Measurements from ENCODE around the gene OR14C36.

The OR14C36 gene

DNA sequence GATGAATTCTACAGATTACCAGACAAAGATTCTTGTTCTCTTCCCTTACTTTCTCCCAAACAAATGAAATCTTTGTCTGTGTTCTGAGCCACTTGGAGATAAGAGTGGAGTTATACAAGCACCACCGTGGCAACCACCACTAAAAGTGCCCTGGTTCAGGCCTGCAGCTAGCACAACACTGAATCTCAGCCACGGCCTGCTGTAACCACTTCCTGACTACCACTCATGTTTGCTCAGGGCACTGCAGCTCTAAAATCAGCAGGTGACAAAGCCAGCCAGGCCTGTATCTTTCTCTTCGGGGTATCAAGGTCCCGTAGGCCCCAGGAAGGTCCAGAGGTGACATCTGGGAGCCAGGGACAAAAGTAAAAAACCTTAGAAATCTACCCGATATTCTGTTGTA is 23.8 kb downstream of the OR14C36 start:
- H3K9ac ChIP-seq (ENCODE audit: low read length) = no peak overlapping the region
- peaks cover 4% of the 10 kb centered on the region for H3K9me3 ChIP-seq (ENCODE audit: control insufficient read depth, low read length)
- no peaks in the 10 kb centered on the region for H3K4me1 ChIP-seq (ENCODE audit: control insufficient read depth, insufficient read depth, low read length)
- DNase-seq (ENCODE audit: low read depth) = no peak
- H3K36me3 ChIP-seq (ENCODE audit: control insufficient read depth, insufficient read depth, low read length, severe bottlenecking) = no peaks in the 10 kb centered on the region
- no peaks in the 10 kb centered on the region for H3K27me3 ChIP-seq (replicated peaks; ENCODE audit: control insufficient read depth, insufficient read depth, low read length)
- H3K4me3 ChIP-seq (ENCODE audit: low read length) = no peak overlapping the region

DNA sequence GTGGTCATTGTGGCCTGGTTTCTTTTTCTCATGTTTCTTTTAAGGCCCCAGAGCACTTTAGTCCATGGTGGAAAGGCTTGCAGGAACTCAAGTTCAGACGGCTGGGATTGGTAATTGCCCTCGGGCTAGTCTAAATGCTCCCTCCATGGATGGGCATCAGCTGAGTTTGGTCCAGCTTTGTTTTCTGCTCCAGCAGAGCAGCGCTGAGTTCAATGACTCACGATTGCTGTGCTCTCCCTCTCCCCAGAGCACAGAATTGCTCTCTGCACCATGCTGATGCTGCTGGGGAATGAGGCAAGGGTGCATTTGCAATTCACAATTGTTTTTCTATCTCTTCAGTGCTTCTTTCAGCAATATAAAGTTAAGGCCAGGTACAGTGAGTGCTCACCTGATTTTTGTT is 25.2 kb downstream of the OR14C36 start:
- Histone ChIP-seq H3K9me3 (ENCODE audit: control insufficient read depth, low read length) (peaks cover 4% of the 10 kb centered on the region), H3K4me3 (ENCODE audit: low read length) (no peak overlapping the region), H3K9ac (ENCODE audit: low read length) (no peak overlapping the region), H3K4me1 (ENCODE audit: control insufficient read depth, insufficient read depth, low read length) (no peaks in the 10 kb centered on the region), H3K36me3 (ENCODE audit: control insufficient read depth, insufficient read depth, low read length, severe bottlenecking) (no peaks in the 10 kb centered on the region), H3K27me3 (replicated peaks; ENCODE audit: control insufficient read depth, insufficient read depth, low read length) (no peaks in the 10 kb centered on the region)
- DNase-seq (ENCODE audit: low read depth) = no peak

- no peak for DNase-seq (ENCODE audit: low read depth)
- H3K9me3 ChIP-seq (ENCODE audit: control insufficient read depth, low read length) = peaks cover 4% of the 10 kb centered on the region
- H3K9ac ChIP-seq (ENCODE audit: low read length) = no peak within 1 kb of the TSS
- no peaks in the 10 kb centered on the region for H3K27me3 ChIP-seq (replicated peaks; ENCODE audit: control insufficient read depth, insufficient read depth, low read length)
- no peaks in the 10 kb centered on the region for H3K36me3 ChIP-seq (ENCODE audit: control insufficient read depth, insufficient read depth, low read length, severe bottlenecking)
- no peaks in the 10 kb centered on the region for H3K4me1 ChIP-seq (ENCODE audit: control insufficient read depth, insufficient read depth, low read length)
- no peak within 1 kb of the TSS for H3K4me3 ChIP-seq (ENCODE audit: low read length)
Observed at GRCh38 chr1:248375446-248375845, 26.9 kb downstream of the OR14C36 start, which contains the start of gene OR2T6. Gene OR2T6 (plus strand): TSS chr1:248375746. CDS start chr1:248387609, 11,863 bp downstream.

DNA sequence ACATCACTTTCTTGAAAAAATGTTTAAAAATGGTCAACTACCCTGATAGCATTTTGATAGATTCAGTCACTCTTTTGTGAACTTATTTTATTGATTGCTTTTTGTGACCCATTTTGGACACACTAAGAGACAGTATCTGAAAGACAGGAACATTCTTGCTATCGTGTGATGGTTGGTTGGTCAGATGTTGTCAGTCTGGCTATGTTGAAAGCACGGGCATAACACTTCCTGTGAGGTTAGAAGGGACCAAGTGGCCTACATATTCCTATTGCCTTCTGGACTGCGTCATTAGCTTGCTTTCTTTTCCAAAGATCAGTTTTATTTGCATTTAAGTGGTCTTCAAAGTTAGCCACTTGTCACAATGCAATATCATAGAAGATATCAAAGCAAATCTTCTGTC is 28.3 kb downstream of the OR14C36 start:
- Histone ChIP-seq H3K36me3 (ENCODE audit: control insufficient read depth, insufficient read depth, low read length, severe bottlenecking) (no peaks in the 10 kb centered on the region), H3K9me3 (ENCODE audit: control insufficient read depth, low read length) (peaks cover 4% of the 10 kb centered on the region), H3K4me1 (ENCODE audit: control insufficient read depth, insufficient read depth, low read length) (no peaks in the 10 kb centered on the region), H3K9ac (ENCODE audit: low read length) (no peak overlapping the region), H3K4me3 (ENCODE audit: low read length) (no peak overlapping the region), H3K27me3 (replicated peaks; ENCODE audit: control insufficient read depth, insufficient read depth, low read length) (no peaks in the 10 kb centered on the region)
- no peak for DNase-seq (ENCODE audit: low read depth)

DNA sequence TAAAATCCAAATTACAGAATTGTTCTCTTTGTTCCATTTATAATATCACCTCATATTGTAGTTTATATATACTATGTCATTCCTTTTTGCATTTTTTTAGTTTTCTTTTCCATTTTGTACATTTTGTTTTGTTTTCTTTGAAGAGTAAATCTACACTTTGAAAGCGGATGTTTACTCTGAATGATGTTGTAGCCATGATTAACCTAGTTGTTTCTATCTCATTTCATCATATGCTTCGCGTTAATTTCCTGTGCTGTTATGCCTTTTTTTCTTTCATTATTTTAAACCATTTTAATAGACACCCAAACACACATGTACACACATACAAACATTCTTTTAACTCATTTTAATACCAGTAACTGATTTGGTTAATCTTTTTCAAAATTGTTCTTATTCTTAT is 32.3 kb downstream of the OR14C36 start:
- Histone ChIP-seq H3K9ac (ENCODE audit: low read length) (no peak overlapping the region), H3K36me3 (ENCODE audit: control insufficient read depth, insufficient read depth, low read length, severe bottlenecking) (no peaks in the 10 kb centered on the region), H3K9me3 (ENCODE audit: control insufficient read depth, low read length) (no peaks in the 10 kb centered on the region), H3K27me3 (replicated peaks; ENCODE audit: control insufficient read depth, insufficient read depth, low read length) (no peaks in the 10 kb centered on the region), H3K4me3 (ENCODE audit: low read length) (no peak overlapping the region), H3K4me1 (ENCODE audit: control insufficient read depth, insufficient read depth, low read length) (no peaks in the 10 kb centered on the region)
- DNase-seq (ENCODE audit: low read depth) = no peak

DNA sequence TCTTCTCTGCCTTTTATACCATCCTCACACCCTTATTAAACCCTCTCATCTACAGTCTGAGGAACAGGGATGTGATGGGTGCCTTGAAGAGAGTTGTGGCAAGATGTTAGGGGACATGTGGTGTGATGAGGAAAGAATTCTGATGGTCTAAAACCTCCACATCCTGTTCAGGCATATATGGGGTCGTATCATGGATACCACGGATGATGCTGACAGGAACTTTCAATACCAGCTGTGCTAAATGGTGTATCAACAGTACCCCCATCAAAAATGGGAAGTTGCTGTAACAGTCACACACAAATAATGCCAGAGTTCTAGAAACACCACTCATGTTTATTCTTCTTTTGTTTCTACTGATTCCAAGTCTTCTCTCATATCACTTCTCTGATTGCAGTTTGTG is 39.9 kb downstream of the OR14C36 start:
- Histone ChIP-seq H3K9me3 (ENCODE audit: control insufficient read depth, low read length) (peaks cover 12% of the 10 kb centered on the region), H3K4me3 (ENCODE audit: low read length) (no peak overlapping the region), H3K4me1 (ENCODE audit: control insufficient read depth, insufficient read depth, low read length) (no peaks in the 10 kb centered on the region), H3K27me3 (replicated peaks; ENCODE audit: control insufficient read depth, insufficient read depth, low read length) (no peaks in the 10 kb centered on the region), H3K36me3 (ENCODE audit: control insufficient read depth, insufficient read depth, low read length, severe bottlenecking) (no peaks in the 10 kb centered on the region), H3K9ac (ENCODE audit: low read length) (no peak overlapping the region)
- DNase-seq (ENCODE audit: low read depth) = no peak

DNA sequence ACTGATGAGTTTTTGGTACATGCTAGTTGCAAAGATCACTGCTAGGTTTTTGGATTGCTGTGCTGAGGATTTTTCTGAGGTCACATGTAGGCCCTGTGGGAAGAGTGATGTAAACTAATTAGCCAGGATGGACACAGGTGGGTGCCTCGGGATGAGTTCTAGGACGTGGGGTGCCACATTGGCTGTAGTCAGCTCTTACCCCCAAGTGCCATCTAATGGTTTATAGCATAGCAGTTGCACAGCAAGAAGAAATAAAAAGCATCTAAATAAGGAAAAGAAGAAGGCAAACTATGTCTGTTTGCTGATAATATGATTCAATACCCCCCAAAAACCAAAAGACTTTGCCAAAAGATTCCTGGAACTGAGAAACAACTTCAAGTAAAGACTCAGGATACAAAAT is 44.5 kb downstream of the OR14C36 start:
- no peak for DNase-seq (ENCODE audit: low read depth)
- H3K9me3 ChIP-seq (ENCODE audit: control insufficient read depth, low read length) = peaks cover 10% of the 10 kb centered on the region
- no peaks in the 10 kb centered on the region for H3K27me3 ChIP-seq (replicated peaks; ENCODE audit: control insufficient read depth, insufficient read depth, low read length)
- no peak overlapping the region for H3K9ac ChIP-seq (ENCODE audit: low read length)
- H3K4me3 ChIP-seq (ENCODE audit: low read length) = no peak overlapping the region
- no peaks in the 10 kb centered on the region for H3K36me3 ChIP-seq (ENCODE audit: control insufficient read depth, insufficient read depth, low read length, severe bottlenecking)
- H3K4me1 ChIP-seq (ENCODE audit: control insufficient read depth, insufficient read depth, low read length) = no peaks in the 10 kb centered on the region

Measured in adipocyte (in vitro differentiated cells).